NOMO-1 (cell line): ENCODE results near the gene DCDC2C.

ENCODE experiments used
- DNase-seq, 2 experiments: peaks; one replicate each; lab custom pipeline; 2025; ENCODE audit not compliant: unreplicated experiment in 2 of 2; lab: John Stamatoyannopoulos, UW

Gene DCDC2C

DNA sequence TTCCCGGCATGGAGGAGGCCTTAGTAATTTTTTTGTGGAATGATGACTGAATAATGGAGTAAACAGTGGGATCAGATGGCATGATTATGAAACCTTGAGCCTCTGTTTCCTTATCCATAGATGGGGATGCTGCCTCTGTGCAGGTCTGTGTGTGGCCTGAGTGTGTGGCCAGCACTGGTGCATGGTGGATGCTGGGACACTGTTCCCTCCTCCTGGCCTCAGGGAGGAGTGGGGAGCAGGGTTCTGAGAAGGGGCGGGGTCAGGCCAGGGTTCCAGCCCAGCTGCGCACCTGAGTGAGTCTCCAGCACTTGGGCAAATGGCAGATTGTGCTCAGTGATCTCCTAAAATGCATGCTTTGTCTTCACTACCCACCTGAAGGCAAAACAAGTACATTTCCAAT lies 66.4 kb downstream of the DCDC2C start:
- no peak for DNase-seq

- no peak for DNase-seq
Observed at GRCh38 chr2:3770724-3771415, 67.5 kb downstream of the DCDC2C start.

- DNase-seq: no peak
Observed at GRCh38 chr2:3771576-3771975, 68.2 kb downstream of the DCDC2C start.

GRCh38 chr2:3774336-3774735 lies 71.0 kb downstream of the DCDC2C start:
- no peak for DNase-seq

DNA sequence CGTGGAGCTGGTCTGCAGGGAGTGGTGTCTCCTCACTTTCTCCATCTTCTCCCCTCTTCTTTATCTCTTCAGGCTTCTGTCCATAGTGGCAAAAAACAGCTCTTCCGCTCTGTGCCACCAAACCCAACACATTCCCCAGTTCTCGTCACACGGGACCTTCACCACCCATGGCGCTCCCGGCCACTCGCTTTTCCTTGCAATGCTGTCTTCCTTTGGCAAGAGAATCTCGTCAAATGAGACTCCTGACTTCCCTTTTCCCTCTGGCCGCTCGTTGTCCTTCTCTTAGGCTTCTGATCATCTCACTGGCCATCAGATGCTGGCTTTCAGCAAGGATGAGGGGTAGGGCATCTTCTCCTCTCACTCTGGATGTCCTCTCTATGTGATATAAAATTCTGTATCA lies 72.9 kb downstream of the DCDC2C start:
- DNase-seq: no peak

DNA sequence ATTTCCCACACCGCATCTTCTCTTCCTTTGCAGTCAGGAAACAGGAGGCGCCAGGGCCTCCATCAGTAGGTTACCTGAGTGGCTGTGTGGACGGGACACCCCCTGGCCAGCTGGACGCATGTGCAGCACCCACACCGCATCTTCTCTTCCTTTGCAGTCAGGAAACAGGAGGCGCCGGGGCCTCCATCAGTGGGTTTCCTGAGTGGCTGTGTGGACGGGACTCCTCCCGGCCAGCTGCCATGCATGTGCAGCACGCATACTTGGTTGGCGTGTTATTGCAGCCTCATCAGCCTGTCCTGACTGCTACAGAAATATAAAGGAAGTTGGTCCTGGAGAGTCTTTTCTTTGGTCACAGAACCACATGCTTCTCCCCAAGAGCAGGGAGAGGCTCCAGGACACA lies 74.6 kb downstream of the DCDC2C start:
- no peak for DNase-seq

DNA sequence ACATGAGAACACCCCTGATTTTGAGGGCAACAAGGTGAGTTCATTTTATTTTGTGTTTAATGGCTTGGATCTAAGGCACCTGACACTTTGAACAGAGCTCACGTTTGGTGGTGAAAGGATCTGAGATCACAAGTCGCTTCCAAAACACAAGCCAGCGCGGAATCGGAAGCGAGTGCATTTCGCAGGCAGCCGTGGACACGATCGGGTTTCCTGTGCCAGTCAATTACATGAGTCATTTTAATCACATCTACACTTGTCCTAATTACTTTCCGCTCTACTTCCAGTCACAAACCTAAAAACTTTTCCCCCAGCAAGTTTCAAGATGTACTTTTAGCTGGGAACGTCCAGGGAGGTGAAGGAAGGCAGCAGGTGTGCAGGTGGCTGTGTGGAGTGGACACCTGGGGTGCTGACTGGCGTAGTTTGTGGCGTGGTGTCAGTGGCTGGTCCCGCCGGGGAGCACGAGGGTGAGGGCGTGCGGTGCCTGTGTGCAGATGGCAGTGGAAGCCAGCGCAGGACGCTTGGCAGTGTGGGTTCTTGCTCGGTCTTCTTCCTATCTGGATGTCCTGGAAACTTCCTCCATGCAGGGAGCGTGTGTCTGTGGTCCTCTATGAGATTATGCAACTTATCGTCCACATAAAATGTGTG lies 75.6 kb downstream of the DCDC2C start:
- DNase-seq: no peak

DNA sequence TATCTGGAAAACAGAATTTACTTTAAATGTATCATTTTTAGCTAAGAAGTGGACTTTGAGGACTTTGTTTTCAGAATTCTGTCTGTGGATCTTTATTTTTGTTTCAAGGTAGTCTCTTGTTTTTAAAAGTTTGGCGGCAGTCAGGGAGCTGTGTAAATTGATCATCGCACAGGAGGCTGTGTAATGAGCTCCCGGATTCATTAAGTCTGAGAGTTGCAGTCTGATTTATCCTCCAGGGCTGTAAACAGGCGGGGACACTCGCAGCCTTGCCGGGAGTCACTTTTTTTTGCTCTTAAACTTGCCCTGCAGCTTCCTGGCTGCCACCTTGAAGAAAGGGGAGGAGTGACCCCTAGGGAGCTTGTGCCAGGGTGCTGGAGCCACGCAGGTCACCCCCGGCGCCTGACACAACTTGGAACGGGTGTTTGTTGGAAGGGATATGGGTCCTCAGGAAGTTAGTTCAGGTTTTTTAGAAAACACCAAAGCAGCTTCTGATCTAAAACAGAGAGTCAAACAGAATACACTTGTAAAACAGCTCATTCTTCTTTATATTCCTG lies 76.2 kb downstream of the DCDC2C start:
- no peak for DNase-seq

DNA sequence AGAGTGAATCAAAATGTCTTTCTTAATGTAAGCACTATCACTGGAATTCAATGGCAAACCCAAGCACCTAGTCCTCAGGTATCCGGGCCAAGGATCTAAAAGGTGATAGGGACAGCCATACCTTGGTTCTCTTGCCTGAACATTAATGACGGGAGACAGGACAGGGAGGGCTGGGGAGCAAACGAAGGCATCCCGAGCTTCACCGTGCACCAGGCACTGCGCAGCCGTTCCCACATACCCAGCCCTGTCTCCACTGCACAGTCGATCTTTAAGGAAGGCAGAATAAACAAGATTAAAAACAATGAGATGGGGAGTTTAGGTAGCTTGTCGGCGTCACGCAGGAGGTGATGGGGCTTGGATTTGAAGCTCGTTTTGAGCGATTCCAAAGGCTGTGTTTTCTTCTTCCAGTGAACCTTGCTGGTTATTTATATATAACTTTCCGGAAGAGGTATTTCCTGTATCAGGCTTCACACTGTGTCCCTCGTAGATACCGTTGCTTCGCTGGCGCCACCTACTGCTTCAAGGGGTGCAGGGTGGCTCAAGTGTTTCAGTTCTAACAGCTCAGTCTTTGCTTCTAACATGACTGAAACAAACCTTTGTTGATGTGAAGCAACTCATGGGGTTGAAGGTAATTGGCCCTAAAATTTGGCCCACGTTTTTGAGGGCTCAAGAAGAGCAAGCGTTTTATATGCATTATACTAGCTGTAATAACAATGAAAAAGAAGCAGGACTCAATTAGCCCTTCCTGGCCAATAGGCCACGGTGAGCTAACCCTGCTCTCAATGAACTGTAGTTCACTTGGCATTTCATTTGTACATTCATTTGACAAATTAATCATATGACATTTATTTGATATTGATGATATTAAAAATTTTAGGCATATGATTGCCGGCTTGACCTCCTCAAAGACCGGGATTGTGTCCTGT lies 77.4 kb downstream of the DCDC2C start:
- DNase-seq: peak; percentile 9 to 61

- no peak for DNase-seq
Observed at GRCh38 chr2:3784731-3785130, 81.4 kb downstream of the DCDC2C start.

- no peak for DNase-seq
Observed at GRCh38 chr2:3785220-3785889, 82.0 kb downstream of the DCDC2C start.

GRCh38 chr2:3785890-3786273 lies 82.5 kb downstream of the DCDC2C start:
- no peak for DNase-seq

GRCh38 chr2:3787768-3788167 lies 84.4 kb downstream of the DCDC2C start:
- no peak for DNase-seq

GRCh38 chr2:3789256-3789655 lies 85.9 kb downstream of the DCDC2C start:
- no peak for DNase-seq

DNA sequence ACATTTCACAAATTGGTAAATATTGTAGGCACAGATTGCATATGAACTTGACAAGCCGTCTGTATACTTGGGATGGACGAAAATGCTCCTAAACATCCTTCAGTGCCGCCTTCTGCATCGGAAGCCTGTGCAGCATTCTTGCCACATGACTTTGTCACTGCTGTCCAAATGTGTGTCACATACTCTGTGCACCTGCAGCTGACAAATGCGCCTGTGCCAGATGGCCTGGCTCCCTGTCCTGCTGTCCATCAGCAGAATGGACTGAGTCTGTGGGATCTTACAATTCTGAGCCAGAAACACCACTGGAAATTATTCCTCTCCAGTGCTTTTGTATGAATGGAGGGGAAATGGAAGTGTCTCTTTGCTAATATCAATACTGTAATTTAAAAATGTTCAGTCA lies 89.9 kb downstream of the DCDC2C start:
- no peak for DNase-seq

DNA sequence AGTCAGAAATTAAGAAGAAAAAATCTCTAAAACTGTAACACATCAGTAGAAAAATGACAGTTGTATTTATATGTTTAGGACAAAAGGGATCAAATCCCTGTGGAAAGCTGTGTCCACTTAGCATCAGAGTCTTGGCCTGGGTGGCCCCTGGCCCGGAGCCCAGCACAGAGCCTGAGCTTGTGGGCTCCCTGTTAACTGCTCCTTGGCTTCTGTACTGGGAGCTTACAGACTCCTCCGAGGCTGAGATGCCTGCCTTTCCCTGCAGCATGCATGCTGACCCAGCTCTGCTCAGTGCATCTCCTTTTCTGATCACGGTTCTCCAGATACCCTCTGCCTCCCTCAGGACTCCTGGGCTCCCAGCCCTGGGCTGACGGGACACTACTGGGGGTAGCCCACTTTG lies 98.1 kb downstream of the DCDC2C start:
- no peak for DNase-seq

- no peak for DNase-seq
Observed at GRCh38 chr2:3805201-3805939, 102.0 kb downstream of the DCDC2C start.

DNA sequence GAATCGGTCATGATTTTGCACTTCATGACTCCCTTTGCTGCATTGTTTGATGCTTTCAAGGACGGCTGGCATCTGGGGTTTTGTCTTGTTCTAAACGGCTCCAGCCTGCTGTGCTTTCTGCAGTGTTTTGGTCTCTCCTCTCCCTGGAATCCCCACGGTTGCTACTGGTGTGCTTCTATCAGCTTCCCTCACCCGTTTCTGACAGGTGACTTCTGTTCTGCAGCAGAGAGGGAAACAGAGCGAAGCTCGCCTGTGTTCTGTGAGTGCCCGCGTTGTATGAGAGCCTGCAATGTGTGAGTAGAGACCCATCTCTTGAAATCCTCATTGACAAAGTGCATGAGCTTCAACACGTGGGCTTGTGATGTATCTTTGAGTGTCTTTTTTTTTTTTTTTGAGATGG lies 102.8 kb downstream of the DCDC2C start:
- no peak for DNase-seq

GRCh38 chr2:3806730-3807129 lies 103.4 kb downstream of the DCDC2C start:
- no peak for DNase-seq

DNA sequence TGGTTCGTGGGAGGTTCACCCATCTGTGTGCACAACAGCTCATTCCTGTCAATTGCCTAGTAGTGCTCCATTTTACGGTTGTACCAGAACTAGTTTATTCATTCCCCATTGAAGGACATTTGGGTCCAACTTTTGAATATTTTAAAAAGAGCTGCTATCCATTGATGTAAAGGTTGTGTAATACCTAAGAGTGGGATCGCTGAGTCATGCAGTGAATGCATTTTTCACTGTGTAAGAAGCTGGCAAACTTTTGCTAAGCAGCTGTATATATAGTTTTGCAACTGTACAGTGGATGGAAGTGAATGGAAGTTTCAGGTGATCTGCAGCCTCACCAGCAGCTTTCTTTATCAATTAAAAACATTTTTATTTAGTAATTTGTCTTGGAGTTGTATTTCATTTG lies 104.5 kb downstream of the DCDC2C start:
- peak in 1 of 2 experiments; percentile 5 for DNase-seq
